GM12878 (cell line): ENCODE results near the gene UROC1.

Source experiments
- BHLHE40 ChIP-seq, 2 experiments: fragments of 450-650 bp in 1 of 2; IDR thresholded peaks; 2 replicates each; pipeline ENCODE4 v1.6.1; 2011 to 2017; ENCODE audit warnings: low read depth in 2 of 2, borderline replicate concordance in 1 of 2, improper control_type of control experiment in 1 of 2, low read length in 1 of 2, mild to moderate bottlenecking in 1 of 2
- HDGF ChIP-seq: fragments of 450-650 bp; IDR thresholded peaks from 2 replicates; pipeline ENCODE4 v1.6.1; 2016; ENCODE audit warnings: antibody characterized with exemption
- JUND ChIP-seq: IDR thresholded peaks from 2 replicates; pipeline ENCODE4 v1.6.1; 2012; ENCODE audit warnings: low read depth, mild to moderate bottlenecking, low read length, improper control_type of control experiment, moderate library complexity
- KDM1A ChIP-seq: fragments of 200-600 bp; sonication (generic); IDR thresholded peaks from 2 replicates; pipeline ENCODE4 v1.6.1; 2016; ENCODE audit warnings: borderline replicate concordance
- NFIC ChIP-seq: IDR thresholded peaks from 2 replicates; pipeline ENCODE4 v1.6.1; 2012; ENCODE audit warnings: low read depth, mild to moderate bottlenecking, inconsistent platforms, low read length, moderate library complexity
- TAF1 ChIP-seq: IDR thresholded peaks from 2 replicates; pipeline ENCODE4 v1.6.1; 2011; ENCODE audit warnings: mild to moderate bottlenecking, low read depth, low read length, borderline replicate concordance
- YBX1 ChIP-seq: fragments of 450-650 bp; IDR thresholded peaks from 2 replicates; pipeline ENCODE4 v1.6.1; 2016; ENCODE audit warnings: antibody characterized with exemption
- TF ChIP-seq, protein P1 (sequence below): IDR thresholded peaks from 2 replicates; pipeline ENCODE4 v1.6.1; 2011; ENCODE audit warnings: borderline replicate concordance, low read depth, mild to moderate bottlenecking, moderate library complexity, mixed read lengths, low read length; ENCODE audit not compliant: insufficient read depth; ENCODE audit errors: extremely low read length
- TF ChIP-seq, protein P2 (sequence below): IDR thresholded peaks from 2 replicates; pipeline ENCODE4 v1.6.1; 2012; ENCODE audit warnings: low read depth, low read length, improper control_type of control experiment
- TF ChIP-seq, protein P3 (sequence below), 3 experiments: IDR thresholded peaks in 2 of 3; conservative IDR thresholded peaks in 1 of 3; 2 replicates each; pipeline ENCODE4 v1.5.1; 2011; ENCODE audit warnings: low read depth in 3 of 3, low read length in 3 of 3, mild to moderate bottlenecking in 3 of 3, control low read depth in 2 of 3, moderate library complexity in 2 of 3, inconsistent platforms in 1 of 3, mixed read lengths in 1 of 3; ENCODE audit not compliant: control insufficient read depth in 2 of 3, insufficient read depth in 1 of 3; ENCODE audit errors: extremely low read depth in 1 of 3

DNA sequence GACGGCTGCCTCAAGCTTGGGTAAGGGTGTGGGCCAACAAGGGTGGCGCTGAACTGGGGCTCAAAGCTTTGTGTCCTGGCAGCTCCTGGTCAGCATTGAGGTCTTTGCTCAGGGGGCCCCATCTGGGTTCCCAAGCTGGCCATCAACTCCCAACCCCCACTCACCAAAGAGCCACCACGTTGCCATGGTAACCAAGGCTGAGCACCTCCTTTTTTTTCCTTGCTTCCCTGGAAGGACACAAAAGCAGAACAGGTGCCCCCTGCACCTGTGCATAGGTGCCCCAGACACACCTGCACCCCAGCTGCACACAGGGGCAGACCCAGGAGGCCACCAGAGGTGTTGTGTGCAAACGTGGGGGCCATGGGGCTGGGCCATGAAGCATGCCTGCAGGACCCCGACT lies 16.5 kb downstream of the UROC1 start:
- TF ChIP-seq HDGF = no peak
- TF ChIP-seq JUND = no peak
- TF ChIP-seq, protein P1, sequence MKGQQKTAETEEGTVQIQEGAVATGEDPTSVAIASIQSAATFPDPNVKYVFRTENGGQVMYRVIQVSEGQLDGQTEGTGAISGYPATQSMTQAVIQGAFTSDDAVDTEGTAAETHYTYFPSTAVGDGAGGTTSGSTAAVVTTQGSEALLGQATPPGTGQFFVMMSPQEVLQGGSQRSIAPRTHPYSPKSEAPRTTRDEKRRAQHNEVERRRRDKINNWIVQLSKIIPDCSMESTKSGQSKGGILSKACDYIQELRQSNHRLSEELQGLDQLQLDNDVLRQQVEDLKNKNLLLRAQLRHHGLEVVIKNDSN = no peak
- no peak for TF ChIP-seq BHLHE40 (IDR thresholded peaks at IDR 0.05; ENCODE audit: borderline replicate concordance in 1 of 2, low read depth in 2 of 2, low read length in 1 of 2)
- TF ChIP-seq TAF1 = no peak
- no peak for TF ChIP-seq YBX1
- no peak for TF ChIP-seq NFIC
- TF ChIP-seq, protein P2, sequence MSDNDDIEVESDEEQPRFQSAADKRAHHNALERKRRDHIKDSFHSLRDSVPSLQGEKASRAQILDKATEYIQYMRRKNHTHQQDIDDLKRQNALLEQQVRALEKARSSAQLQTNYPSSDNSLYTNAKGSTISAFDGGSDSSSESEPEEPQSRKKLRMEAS = no peak
- TF ChIP-seq KDM1A = no peak
- TF ChIP-seq, protein P3, sequence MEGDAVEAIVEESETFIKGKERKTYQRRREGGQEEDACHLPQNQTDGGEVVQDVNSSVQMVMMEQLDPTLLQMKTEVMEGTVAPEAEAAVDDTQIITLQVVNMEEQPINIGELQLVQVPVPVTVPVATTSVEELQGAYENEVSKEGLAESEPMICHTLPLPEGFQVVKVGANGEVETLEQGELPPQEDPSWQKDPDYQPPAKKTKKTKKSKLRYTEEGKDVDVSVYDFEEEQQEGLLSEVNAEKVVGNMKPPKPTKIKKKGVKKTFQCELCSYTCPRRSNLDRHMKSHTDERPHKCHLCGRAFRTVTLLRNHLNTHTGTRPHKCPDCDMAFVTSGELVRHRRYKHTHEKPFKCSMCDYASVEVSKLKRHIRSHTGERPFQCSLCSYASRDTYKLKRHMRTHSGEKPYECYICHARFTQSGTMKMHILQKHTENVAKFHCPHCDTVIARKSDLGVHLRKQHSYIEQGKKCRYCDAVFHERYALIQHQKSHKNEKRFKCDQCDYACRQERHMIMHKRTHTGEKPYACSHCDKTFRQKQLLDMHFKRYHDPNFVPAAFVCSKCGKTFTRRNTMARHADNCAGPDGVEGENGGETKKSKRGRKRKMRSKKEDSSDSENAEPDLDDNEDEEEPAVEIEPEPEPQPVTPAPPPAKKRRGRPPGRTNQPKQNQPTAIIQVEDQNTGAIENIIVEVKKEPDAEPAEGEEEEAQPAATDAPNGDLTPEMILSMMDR (IDR thresholded peaks at IDR 0.05 in 2 of 3, conservative IDR thresholded peaks at IDR 0.05 in 1 of 3; ENCODE audit: control insufficient read depth in 2 of 3, extremely low read depth in 1 of 3, insufficient read depth in 1 of 3, low read depth in 3 of 3, low read length in 3 of 3) = no peak
